ENCODE results near the gene PRSS35. TPM values are rescaled to one million over a fixed set of nuclear protein-coding genes. Genes with fewer than 3 reads are reported as not detected.

PRSS35 gene
- total RNA-seq, 1 donor from 2014 or later, result 0.36 TPM

- Histone ChIP-seq H3K27ac (replicated peaks) (no peak overlapping the region), H3K9me3 (replicated peaks) (no peaks in the 10 kb centered on the region), H3K4me3 (no peak overlapping the region), H3K4me1 (peaks cover 21% of the 10 kb centered on the region), H3K36me3 (no peaks in the 10 kb centered on the region), H3K27me3 (ENCODE audit: low read depth) (no peaks in the 10 kb centered on the region)
- intact Hi-C loops (cut with micrococcal nuclease), result no loop called here
- no peak for TF ChIP-seq CTCF (IDR thresholded peaks at IDR 0.05; ENCODE audit: borderline replicate concordance)
- no peak for DNase-seq
Observed at GRCh38 chr6:83470001-83470400, 42.3 kb upstream of the PRSS35 start.

GRCh38 chr6:83470587-83470986, 41.7 kb upstream of the PRSS35 start:
- no peaks in the 10 kb centered on the region for H3K36me3 ChIP-seq
- DNase-seq, result no peak
- no peak for TF ChIP-seq CTCF (IDR thresholded peaks at IDR 0.05; ENCODE audit: borderline replicate concordance)
- no peaks in the 10 kb centered on the region for H3K9me3 ChIP-seq (replicated peaks)
- H3K27me3 ChIP-seq (ENCODE audit: low read depth), result no peaks in the 10 kb centered on the region
- intact Hi-C loops (cut with micrococcal nuclease), result no loop called here
- H3K4me1 ChIP-seq, result peaks cover 21% of the 10 kb centered on the region
- H3K27ac ChIP-seq (replicated peaks), result no peak overlapping the region
- no peak overlapping the region for H3K4me3 ChIP-seq

- no peak for DNase-seq
- intact Hi-C loops (cut with micrococcal nuclease), result no loop called here
- no peaks in the 10 kb centered on the region for H3K36me3 ChIP-seq
- no peak overlapping the region for H3K4me3 ChIP-seq
- peaks cover 21% of the 10 kb centered on the region for H3K4me1 ChIP-seq
- no peaks in the 10 kb centered on the region for H3K27me3 ChIP-seq (ENCODE audit: low read depth)
- no peak for TF ChIP-seq CTCF (IDR thresholded peaks at IDR 0.05; ENCODE audit: borderline replicate concordance)
- H3K27ac ChIP-seq (replicated peaks), result no peak overlapping the region
- no peaks in the 10 kb centered on the region for H3K9me3 ChIP-seq (replicated peaks)
Observed at GRCh38 chr6:83472767-83473166, 39.6 kb upstream of the PRSS35 start.

- Histone ChIP-seq H3K4me1 (peaks cover 21% of the 10 kb centered on the region), H3K36me3 (no peaks in the 10 kb centered on the region), H3K4me3 (no peak overlapping the region), H3K27me3 (ENCODE audit: low read depth) (no peaks in the 10 kb centered on the region), H3K9me3 (replicated peaks) (no peaks in the 10 kb centered on the region), H3K27ac (replicated peaks) (no peak overlapping the region)
- no peak for TF ChIP-seq CTCF (IDR thresholded peaks at IDR 0.05; ENCODE audit: borderline replicate concordance)
- DNase-seq, result no peak
- intact Hi-C loops (cut with micrococcal nuclease), result no loop called here
Observed at GRCh38 chr6:83474309-83474708, 38.0 kb upstream of the PRSS35 start.

GRCh38 chr6:83476971-83477370, 35.4 kb upstream of the PRSS35 start:
- no peak for TF ChIP-seq CTCF (IDR thresholded peaks at IDR 0.05; ENCODE audit: borderline replicate concordance)
- Histone ChIP-seq H3K4me3 (no peak overlapping the region), H3K4me1 (peaks cover 21% of the 10 kb centered on the region), H3K27me3 (ENCODE audit: low read depth) (no peaks in the 10 kb centered on the region), H3K27ac (replicated peaks) (no peak overlapping the region), H3K36me3 (no peaks in the 10 kb centered on the region), H3K9me3 (replicated peaks) (no peaks in the 10 kb centered on the region)
- no peak for DNase-seq
- intact Hi-C loops (cut with micrococcal nuclease), result no loop called here

GRCh38 chr6:83479389-83479788, 32.9 kb upstream of the PRSS35 start:
- TF ChIP-seq CTCF (IDR thresholded peaks at IDR 0.05; ENCODE audit: borderline replicate concordance), result no peak
- Histone ChIP-seq H3K4me1 (peaks cover 4% of the 10 kb centered on the region), H3K36me3 (no peaks in the 10 kb centered on the region), H3K27me3 (ENCODE audit: low read depth) (no peaks in the 10 kb centered on the region), H3K9me3 (replicated peaks) (no peaks in the 10 kb centered on the region), H3K27ac (replicated peaks) (no peak overlapping the region), H3K4me3 (no peak overlapping the region)
- intact Hi-C loops (cut with micrococcal nuclease), result no loop called here
- DNase-seq, result no peak
